ENCODE results near the gene CCDC91. TPM values are rescaled to one million over a fixed set of nuclear protein-coding genes. Genes with fewer than 3 reads are reported as not detected.
"Not testable (repeated sequence)": the region's sequence is repeated elsewhere in the genome, so short reads cannot be mapped to it uniquely, and the experiment has no call there.

CCDC91 gene
- total RNA-seq, 1 donor from 2014 or later, result 10.0 TPM

DNA sequence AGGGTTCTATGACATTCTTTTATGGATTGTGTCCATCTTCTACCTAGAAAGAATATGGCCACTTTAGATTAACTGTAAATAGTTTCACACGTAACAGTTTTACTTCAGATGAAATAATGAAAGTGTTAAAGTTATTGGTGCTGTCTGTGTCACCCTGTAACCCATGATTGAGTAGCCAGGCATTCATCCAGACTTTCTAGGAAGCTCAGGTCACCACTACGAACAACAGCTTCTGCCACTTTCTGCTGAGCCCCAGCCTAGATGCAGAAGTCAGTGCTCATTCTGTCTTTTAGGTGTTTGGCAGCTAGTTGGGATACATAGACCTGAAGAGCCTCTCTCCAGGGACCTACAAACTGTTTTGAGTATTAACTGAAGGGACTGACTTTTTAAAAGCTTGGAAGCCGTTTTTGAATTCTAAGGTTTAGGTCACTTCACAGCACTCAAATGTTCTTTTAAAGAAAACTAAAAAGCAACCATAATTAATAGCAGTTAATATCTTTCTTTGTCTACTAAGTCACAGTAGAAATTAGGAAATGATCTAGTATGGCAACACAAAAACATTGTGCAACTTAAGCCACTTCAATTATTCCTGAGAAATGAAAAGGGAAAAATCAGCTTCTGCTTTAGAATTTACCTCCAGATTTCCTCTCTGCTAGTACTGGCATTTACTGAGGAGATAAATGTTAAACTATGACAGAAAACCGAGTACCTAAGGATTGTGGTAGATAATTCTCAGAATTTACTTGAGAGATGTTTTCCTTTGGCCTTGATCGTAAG is 266.9 kb downstream of the CCDC91 start:
- DNase-seq (ENCODE audit: low read depth, low spot score), result no peak

DNA sequence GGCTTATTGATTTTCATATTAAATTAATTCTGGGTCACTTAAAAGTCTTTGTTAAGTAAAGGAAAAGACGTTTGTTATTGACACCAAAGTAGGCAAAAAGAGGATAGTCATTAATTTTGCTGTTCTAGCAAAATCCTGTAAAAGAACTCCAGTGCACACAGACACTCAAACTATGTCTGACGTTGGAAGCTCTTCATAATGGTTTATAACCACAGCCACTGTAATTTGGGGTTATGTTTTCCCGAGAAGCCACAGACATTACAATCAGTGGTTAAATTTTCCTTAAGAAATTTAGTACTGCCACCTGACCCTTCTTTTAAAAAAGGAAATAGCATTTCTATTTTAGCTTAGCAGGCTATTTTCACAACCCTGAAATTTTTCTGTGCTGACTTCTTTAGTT is 267.5 kb downstream of the CCDC91 start:
- no peak for DNase-seq (ENCODE audit: low read depth, low spot score)

DNA sequence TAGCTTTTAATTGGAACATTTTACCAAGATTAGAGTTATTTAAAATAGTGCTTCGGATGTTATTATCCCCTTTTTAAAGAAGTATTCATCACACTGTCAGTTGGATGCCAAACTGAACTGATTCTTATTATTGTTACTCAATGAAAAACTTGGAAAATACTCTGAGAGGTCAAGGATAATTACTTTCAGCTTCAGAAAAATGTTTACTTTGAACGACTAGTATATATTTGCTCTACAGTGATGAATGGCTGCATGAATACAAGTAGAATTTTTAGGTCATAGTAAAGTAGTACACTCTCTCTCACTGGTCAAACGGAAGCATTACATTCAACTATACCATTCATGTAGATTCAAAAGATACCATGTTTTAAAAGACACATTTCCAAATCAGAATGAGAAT is 269.2 kb downstream of the CCDC91 start:
- no peak for DNase-seq (ENCODE audit: low read depth, low spot score)

GRCh38 chr12:28460420-28461130 is 270.3 kb downstream of the CCDC91 start:
- DNase-seq (ENCODE audit: low read depth, low spot score), result no peak

- no peak for DNase-seq (ENCODE audit: low read depth, low spot score)
These were observed 273.1 kb downstream of the CCDC91 start for GRCh38 chr12:28463396-28463795.

- DNase-seq (ENCODE audit: low read depth, low spot score), result not testable (repeated sequence)
These were observed 281.5 kb downstream of the CCDC91 start for GRCh38 chr12:28471762-28472161.

DNA sequence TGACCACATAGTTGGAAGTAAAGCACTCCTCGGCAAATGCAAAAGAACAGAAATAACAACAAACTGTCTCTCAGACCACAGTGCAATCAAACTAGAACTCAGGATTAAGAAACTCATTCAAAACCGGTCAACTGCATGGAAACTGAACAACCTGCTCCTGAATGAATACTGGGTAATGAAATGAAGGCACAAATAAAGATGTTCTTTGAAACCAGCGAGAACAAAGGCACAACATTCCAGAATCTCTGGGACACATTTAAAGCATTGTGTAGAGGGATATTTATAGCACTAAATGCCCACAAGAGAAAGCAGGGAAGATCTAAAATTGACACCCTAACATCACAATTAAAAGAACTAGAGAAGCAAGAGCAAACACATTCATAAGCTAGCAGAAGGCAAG is 285.9 kb downstream of the CCDC91 start:
- DNase-seq (ENCODE audit: low read depth, low spot score), result not testable (repeated sequence)

GRCh38 chr12:28479097-28479496 is 288.8 kb downstream of the CCDC91 start:
- not testable (repeated sequence) for DNase-seq (ENCODE audit: low read depth, low spot score)

DNA sequence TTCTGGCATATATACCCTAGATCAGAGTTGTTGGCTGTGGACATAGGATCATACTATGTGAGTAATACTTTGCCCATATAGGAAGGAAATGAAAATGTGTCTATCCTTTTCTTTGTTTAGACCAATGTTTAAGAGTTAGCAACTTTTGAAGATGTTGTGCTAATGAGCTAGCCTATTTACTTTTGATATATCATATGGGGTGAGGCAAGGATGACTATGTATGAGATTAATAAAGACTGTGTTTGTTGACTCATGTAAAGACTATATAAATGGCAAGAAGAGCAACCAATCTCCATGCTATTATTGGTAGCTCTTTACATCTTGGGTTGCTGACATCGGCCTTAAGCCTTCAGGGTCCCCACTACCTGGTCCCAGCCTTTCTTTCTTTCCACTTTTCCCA is 289.4 kb downstream of the CCDC91 start:
- no peak for DNase-seq (ENCODE audit: low read depth, low spot score)

DNA sequence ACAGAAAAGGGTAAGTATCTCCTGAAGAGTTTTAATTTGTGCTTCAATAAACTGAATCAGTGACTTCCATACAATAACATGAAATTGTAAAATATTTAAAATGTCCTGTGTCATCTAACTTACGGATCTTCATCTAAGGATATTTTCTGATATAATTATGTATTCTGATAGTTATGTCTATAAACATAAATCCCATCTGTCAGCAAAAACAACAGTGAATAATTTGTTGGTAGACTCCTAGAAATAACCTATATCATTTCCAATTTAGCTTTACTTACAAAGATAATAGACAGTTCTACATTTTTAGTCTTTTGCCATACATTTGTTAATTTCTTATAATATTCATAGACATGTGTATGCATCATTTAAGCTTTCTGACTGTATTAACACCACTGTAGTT is 293.9 kb downstream of the CCDC91 start:
- DNase-seq (ENCODE audit: low read depth, low spot score), result no peak

GRCh38 chr12:28486521-28486920 is 296.3 kb downstream of the CCDC91 start:
- no peak for DNase-seq (ENCODE audit: low read depth, low spot score)

- no peak for DNase-seq (ENCODE audit: low read depth, low spot score)
These were observed 299.0 kb downstream of the CCDC91 start for GRCh38 chr12:28489246-28489645.

GRCh38 chr12:28497889-28498411 is 307.7 kb downstream of the CCDC91 start:
- DNase-seq (ENCODE audit: low read depth, low spot score), result no peak

DNA sequence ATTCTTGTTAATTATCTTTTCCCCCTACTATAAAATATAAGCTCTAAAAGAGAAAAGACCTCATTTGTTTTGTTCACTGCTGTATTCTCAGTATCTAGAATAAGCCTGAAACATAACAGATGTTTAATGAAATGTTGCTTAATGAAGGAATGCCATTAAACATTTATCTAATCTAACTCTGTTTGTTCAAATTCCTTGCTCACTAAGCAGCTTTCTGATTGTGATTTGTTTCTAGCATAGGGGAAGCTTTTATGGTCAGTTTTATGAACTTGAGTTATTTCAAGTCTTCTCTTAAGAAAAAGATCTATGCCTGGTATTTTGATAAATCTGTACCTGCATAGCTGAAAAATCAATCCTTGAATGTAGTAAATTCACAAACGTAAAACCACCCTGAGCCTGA is 308.6 kb downstream of the CCDC91 start:
- no peak for DNase-seq (ENCODE audit: low read depth, low spot score)

- DNase-seq (ENCODE audit: low read depth, low spot score), result no peak
These were observed 310.2 kb downstream of the CCDC91 start for GRCh38 chr12:28500373-28501024.

DNA sequence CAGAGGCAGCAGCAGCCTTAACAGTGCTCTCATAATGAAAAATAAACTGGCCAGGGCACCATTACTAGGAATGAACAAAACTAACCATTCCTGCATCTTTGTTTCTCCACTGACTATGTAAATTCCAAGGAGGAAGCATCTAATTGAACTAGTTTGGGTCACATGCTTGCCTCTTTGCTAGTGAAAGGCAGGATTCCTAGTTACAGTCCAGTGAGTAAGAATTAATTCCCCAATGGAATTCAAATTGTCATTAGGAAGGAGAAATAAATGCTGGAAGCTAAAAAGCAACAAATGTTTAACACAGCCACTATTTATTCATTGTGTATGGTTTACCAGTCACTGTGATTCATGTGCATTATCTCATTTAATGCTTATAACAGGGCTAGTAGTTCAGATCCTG is 316.0 kb downstream of the CCDC91 start:
- no peak for DNase-seq (ENCODE audit: low read depth, low spot score)

- DNase-seq (ENCODE audit: low read depth, low spot score), result no peak
These were observed 316.8 kb downstream of the CCDC91 start for GRCh38 chr12:28507033-28507432.

DNA sequence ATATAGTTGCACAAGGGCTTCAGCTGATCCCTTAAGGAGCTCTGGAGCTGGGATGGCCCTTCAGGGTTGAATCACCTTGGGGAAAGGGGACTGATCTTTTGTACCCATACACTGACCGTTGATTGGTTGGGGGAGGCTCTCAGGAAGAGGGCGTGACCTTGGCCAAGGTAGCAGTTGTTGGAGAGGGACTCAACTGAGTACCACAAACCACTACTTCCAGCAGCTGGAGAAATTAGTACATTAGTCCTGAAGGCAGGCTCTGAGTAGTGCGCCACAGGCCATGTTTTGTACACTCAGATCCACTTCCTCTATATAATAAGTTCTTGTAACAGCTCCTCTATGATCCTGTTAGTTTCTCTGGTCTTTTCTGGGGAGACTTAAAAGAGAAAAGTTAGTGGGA is 317.6 kb downstream of the CCDC91 start:
- no peak for DNase-seq (ENCODE audit: low read depth, low spot score)

DNA sequence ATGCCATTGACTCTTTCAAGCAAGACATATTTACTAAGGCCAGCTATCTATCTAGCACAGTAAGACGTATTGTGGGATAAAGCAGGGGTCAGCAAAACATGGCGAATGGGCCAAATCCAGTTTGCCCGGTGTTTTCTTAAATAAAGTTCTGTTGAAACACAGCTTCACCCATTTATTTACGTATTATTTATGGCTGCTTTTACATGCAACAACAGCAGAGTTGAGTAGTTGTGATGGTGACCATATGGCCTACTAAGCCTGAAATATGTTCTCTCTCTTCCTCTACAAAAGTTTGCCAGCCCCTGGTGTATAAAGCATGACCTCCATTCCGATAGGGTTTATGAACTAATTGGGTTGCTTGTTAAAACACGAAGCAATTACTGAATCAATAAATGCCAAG is 322.1 kb downstream of the CCDC91 start:
- DNase-seq (ENCODE audit: low read depth, low spot score), result no peak

- DNase-seq (ENCODE audit: low read depth, low spot score), result no peak
These were observed 322.6 kb downstream of the CCDC91 start for GRCh38 chr12:28512876-28513275.

- DNase-seq (ENCODE audit: low read depth, low spot score), result no peak
These were observed 323.7 kb downstream of the CCDC91 start for GRCh38 chr12:28513983-28514382.

- DNase-seq (ENCODE audit: low read depth, low spot score), result no peak
These were observed 326.8 kb downstream of the CCDC91 start for GRCh38 chr12:28517101-28517500.
